HepG2 (cell line): ENCODE results near the gene VPS37B. TPM values are rescaled to one million over a fixed set of nuclear protein-coding genes. Genes with fewer than 3 reads are reported as not detected.
A peak's percentile ranks its signal among the peaks of the same experiment; 100 is the strongest.

Experiments used
- ATAC-seq: fragments of 200-7000 bp; cut with Tn5 transposase; 3 replicates; pipeline ENCODE4 v1.9.1; 2020; ENCODE audit warnings: mild to moderate bottlenecking, moderate library complexity
- BruUV-seq: library from RNA; stranded (reverse); fragments of 400-500 nt; replicated peaks from 2 replicates; lab custom pipeline; 2021; lab: Mats Ljungman, UMichigan
- CTCF ChIA-PET: fragments of 300-600 bp; formaldehyde crosslinking; extraction: SDS; loops from one replicate; lab custom pipeline; 2021; ENCODE audit warnings: low total read pairs, inconsistent platforms, low intra/inter-chr PET ratio; lab: Yijun Ruan, JAX
- POLR2A ChIA-PET: fragments of 350-600 bp; sonication (Branson Sonifier 250); formaldehyde crosslinking; loops from one replicate; lab custom pipeline; 2020; ENCODE audit warnings: antibody characterized with exemption, inconsistent platforms; lab: Yijun Ruan, JAX
- DNase-seq: peaks from one replicate; pipeline ENCODE4 v3.0.0-alpha.2; 2015; ENCODE audit warnings: low spot score
- FAIRE-seq: peaks from 3 replicates; lab custom pipeline; 2011; peaks lifted over from hg19 to GRCh38; lab: Jason Lieb, UNC
- H2AFZ ChIP-seq: one replicate; pipeline ENCODE4 v1.6.1; 2011; ENCODE audit warnings: low read length, inconsistent platforms
- H3K27ac ChIP-seq: fragments of 300-600 bp; 3 replicates; pipeline ENCODE4 v1.8.0; 2011; ENCODE audit warnings: mixed run types, mild to moderate bottlenecking, mixed read lengths, low read length, inconsistent platforms; ENCODE audit not compliant: insufficient read depth; ENCODE audit errors: extremely low read length
- H3K27me3 ChIP-seq, 2 experiments: fragments of 200-600 bp in 1 of 2; 2 replicates in 1 of 2; 3 replicates in 1 of 2; pipeline versions ENCODE4 v1.6.0 to v1.8.0; 2011; ENCODE audit warnings: low read length in 2 of 2, mild to moderate bottlenecking in 2 of 2, moderate library complexity in 2 of 2, inconsistent platforms in 1 of 2; ENCODE audit not compliant: insufficient read depth in 2 of 2, control insufficient read depth in 1 of 2
- H3K36me3 ChIP-seq, 2 experiments: fragments of 200-600 bp in 1 of 2; replicated peaks in 1 of 2; 2 replicates in 1 of 2; 3 replicates in 1 of 2; pipeline versions ENCODE4 v1.5.1 to v1.8.0; 2011; ENCODE audit warnings: low read length in 2 of 2, inconsistent platforms in 1 of 2; ENCODE audit not compliant: insufficient read depth in 2 of 2, control insufficient read depth in 1 of 2
- H3K4me1 ChIP-seq: 2 replicates; pipeline ENCODE4 v1.5.1; 2012; ENCODE audit warnings: low read length, inconsistent platforms; ENCODE audit not compliant: insufficient read depth
- H3K4me2 ChIP-seq: 2 replicates; pipeline ENCODE4 v1.6.0; 2011; ENCODE audit warnings: low read depth, low read length, inconsistent platforms
- H3K4me3 ChIP-seq, 3 experiments: fragments of 200-600 bp in 1 of 3; sonication (generic), shearing (Covaris generic) in 1 of 3; replicated peaks in 1 of 3; 2 replicates each; pipeline ENCODE4 v1.5.1; 2011 to 2016; ENCODE audit warnings: low read length in 3 of 3, inconsistent platforms in 2 of 3, low read depth in 2 of 3, mild to moderate bottlenecking in 2 of 3, control low read depth in 1 of 3, mixed read lengths in 1 of 3; ENCODE audit not compliant: insufficient read depth in 1 of 3
- H3K79me2 ChIP-seq: one replicate; pipeline ENCODE4 v1.6.1; 2011; ENCODE audit warnings: low read length, inconsistent platforms; ENCODE audit not compliant: insufficient read depth
- H3K9ac ChIP-seq: 2 replicates; pipeline ENCODE4 v1.6.0; 2011; ENCODE audit warnings: mild to moderate bottlenecking, low read depth, low read length, inconsistent platforms; ENCODE audit not compliant: insufficient read depth
- H3K9me3 ChIP-seq: 2 replicates; pipeline ENCODE4 v1.5.1; 2012; ENCODE audit warnings: mild to moderate bottlenecking, low read length
- H4K20me1 ChIP-seq: 2 replicates; pipeline ENCODE4 v1.6.0; 2011; ENCODE audit warnings: inconsistent platforms, mild to moderate bottlenecking, low read length, moderate library complexity; ENCODE audit not compliant: insufficient read depth
- ASH2L ChIP-seq: fragments of 300-600, 200-600 bp; sonication (generic); IDR thresholded peaks from 2 replicates; pipeline ENCODE4 v1.7.0; 2017; ENCODE audit warnings: low read depth, mild to moderate bottlenecking, moderate library complexity, mixed read lengths, low read length; ENCODE audit not compliant: insufficient read length
- CCAR2 ChIP-seq: fragments of 200-400 bp; formaldehyde crosslinking; optimal IDR thresholded peaks from 2 replicates; pipeline ENCODE3; 2018; ENCODE audit warnings: low read depth, mild to moderate bottlenecking, low read length, moderate library complexity
- GATAD1 ChIP-seq: IDR thresholded peaks from 2 replicates; pipeline ENCODE4 v1.6.1; 2016; ENCODE audit warnings: missing genetic modification reagents, missing compliant biosample characterization
- NFIC ChIP-seq: IDR thresholded peaks from 2 replicates; pipeline ENCODE4 v1.6.1; 2012; ENCODE audit warnings: mild to moderate bottlenecking, low read length, inconsistent platforms
- RXRB ChIP-seq: IDR thresholded peaks from 2 replicates; pipeline ENCODE4 v1.6.1; 2016; ENCODE audit warnings: borderline replicate concordance, missing genetic modification reagents, missing compliant biosample characterization
- ZMYM3 ChIP-seq: sonication (generic); formaldehyde crosslinking; IDR thresholded peaks from 2 replicates; pipeline ENCODE4 v1.5.1; 2020; ENCODE audit warnings: mild to moderate bottlenecking, missing genetic modification reagents
- ZNF687 ChIP-seq: sonication (generic); formaldehyde crosslinking; IDR thresholded peaks from 2 replicates; pipeline ENCODE4 v1.5.1; 2020; ENCODE audit warnings: mild to moderate bottlenecking, missing genetic modification reagents, moderate library complexity
- ZNF816 ChIP-seq: sonication (generic); formaldehyde crosslinking; IDR thresholded peaks from 2 replicates; pipeline ENCODE4 v1.8.0; 2022; ENCODE audit warnings: missing genetic modification reagents, mild to moderate bottlenecking, borderline replicate concordance
- WGBS: methylation state at CpG from one replicate; pipeline ENCODE4 v1.1.6; 2017; ENCODE audit warnings: low lambda C conversion rate; 5-methylcytosine and 5-hydroxymethylcytosine counted together
- in situ Hi-C: cut with HindIII; loops from 2 replicates; pipeline ENCODE4 v1.10.0; 2017; ENCODE audit warnings: low pct_unique_long_range_greater_than_20kb; ENCODE audit not compliant: extremely low pct_ligation_motif_present
- intact Hi-C: fragments of 100-400 bp; cut with micrococcal nuclease; formaldehyde crosslinking; loops from one replicate; pipeline ENCODE4 v1.10.0; 2022; ENCODE audit not compliant: unreplicated experiment
- polyA plus RNA-seq, 8 experiments: library from polyadenylated mRNA; depleted of rRNA in 3 of 8; stranded (reverse) in 7 of 8; unstranded in 1 of 8; fragments of >200 nt; fragmentation: Illumina TruSeq in 4 of 8; extraction: Trizol in 4 of 8; gene quantifications; 2 replicates each; pipeline versions ENCODE4 v1.2.1 to v1.2.3, GENCODE V29; 2011 to 2016; ENCODE audit warnings: low read depth in 4 of 8, missing spikeins in 1 of 8, mixed read lengths in 1 of 8; ENCODE audit not compliant: insufficient read depth in 1 of 8
- total RNA-seq, 5 experiments: library from RNA; depleted of rRNA; stranded (reverse); fragments of >200 nt; fragmentation: Illumina TruSeq; extraction: Trizol; gene quantifications; 2 replicates each; pipeline ENCODE4 v1.2.3, GENCODE V29; 2016; ENCODE audit warnings: low read depth in 1 of 5

Gene VPS37B
- total and polyA plus RNA-seq, 2 of the 13 experiments (the other 11 are each of a cell fraction or from before 2014, with no cell fraction given): 4.6 to 5.3 TPM

GRCh38 chr12:122937622-122938091, 41.7 kb upstream of the VPS37B start:
- 87% methylated on average over 3 of the region's 3 CpGs for WGBS
- Histone ChIP-seq H3K9me3 (no peaks in the 10 kb centered on the region), H3K4me3 (no peak overlapping the region), H4K20me1 (no peaks in the 10 kb centered on the region), H3K9ac (no peak overlapping the region), H3K4me1 (peaks cover 13% of the 10 kb centered on the region), H3K79me2 (no peaks in the 10 kb centered on the region), H3K27me3 (no peaks in the 10 kb centered on the region; a peak in 1 of 5 replicates), H2AFZ (no peak overlapping the region), H3K36me3 (no peaks in the 10 kb centered on the region; a peak in 1 of 5 replicates), H3K27ac (no peak overlapping the region), H3K4me2 (no peak overlapping the region)
- in situ Hi-C loops: no loop called here
- POLR2A ChIA-PET: no interaction called here
- ATAC-seq: no peak
- BruUV-seq: no TSS peak
- no peak for FAIRE-seq
- CTCF ChIA-PET: no interaction called here
- intact Hi-C loops: no loop called here
- DNase-seq: no peak
- TF ChIP-seq ZMYM3 (CRISPR knock-in tag) (0 out of 2 replicates have a peak, but pooled peaks have one; percentile 27), CCAR2 (no peak)

GRCh38 chr12:122935318-122935717, 39.4 kb upstream of the VPS37B start:
- Histone ChIP-seq H3K4me2 (no peak overlapping the region), H3K4me1 (peaks cover 9% of the 10 kb centered on the region; the same call in 1 of the 2 replicates), H3K36me3 (no peaks in the 10 kb centered on the region; a peak in 1 of 5 replicates), H3K27ac (no peak overlapping the region), H3K27me3 (no peaks in the 10 kb centered on the region; a peak in 1 of 5 replicates), H4K20me1 (no peaks in the 10 kb centered on the region), H3K9me3 (no peaks in the 10 kb centered on the region), H3K9ac (no peak overlapping the region), H3K79me2 (no peaks in the 10 kb centered on the region), H3K4me3 (no peak overlapping the region), H2AFZ (no peak overlapping the region)
- POLR2A ChIA-PET: no interaction called here
- WGBS: 97% methylated on average over 3 of the region's 8 CpGs
- in situ Hi-C loops: no loop called here
- DNase-seq: no peak
- no TSS peak for BruUV-seq
- TF ChIP-seq NFIC (no peak), GATAD1 (CRISPR knock-in tag) (no peak), RXRB (no peak), ZNF816 (CRISPR knock-in tag) (no peak), ZNF687 (CRISPR knock-in tag) (0 out of 2 replicates have a peak, but pooled peaks have one; percentile 9), ASH2L (no peak)
- intact Hi-C loops: no loop called here
- no peak; the same call in 2 of the 3 replicates for ATAC-seq
- FAIRE-seq: no peak
- CTCF ChIA-PET: no interaction called here
